ENCODE results near the gene RNF135.

DNA sequence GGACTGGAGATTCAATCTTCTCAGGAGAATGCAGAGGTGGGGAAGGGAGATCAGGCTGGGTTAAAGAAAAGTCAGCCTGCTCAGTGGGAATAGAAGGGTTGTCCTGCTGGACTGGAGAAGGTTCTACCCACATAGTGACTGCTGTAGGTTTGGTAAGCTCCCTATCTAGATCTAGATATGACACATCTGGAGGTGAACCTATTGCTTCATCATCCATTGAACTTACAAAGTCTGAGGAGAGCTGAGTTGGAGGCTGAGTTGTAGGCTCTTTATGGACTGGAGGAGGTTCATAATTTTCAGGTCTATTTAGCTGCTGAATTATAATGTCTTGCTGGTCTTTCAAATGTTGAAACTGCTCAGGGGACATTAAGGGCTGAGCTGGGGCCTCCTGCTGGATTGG, 77.9 kb downstream of the RNF135 start:
- TF ChIP-seq, protein P1, sequence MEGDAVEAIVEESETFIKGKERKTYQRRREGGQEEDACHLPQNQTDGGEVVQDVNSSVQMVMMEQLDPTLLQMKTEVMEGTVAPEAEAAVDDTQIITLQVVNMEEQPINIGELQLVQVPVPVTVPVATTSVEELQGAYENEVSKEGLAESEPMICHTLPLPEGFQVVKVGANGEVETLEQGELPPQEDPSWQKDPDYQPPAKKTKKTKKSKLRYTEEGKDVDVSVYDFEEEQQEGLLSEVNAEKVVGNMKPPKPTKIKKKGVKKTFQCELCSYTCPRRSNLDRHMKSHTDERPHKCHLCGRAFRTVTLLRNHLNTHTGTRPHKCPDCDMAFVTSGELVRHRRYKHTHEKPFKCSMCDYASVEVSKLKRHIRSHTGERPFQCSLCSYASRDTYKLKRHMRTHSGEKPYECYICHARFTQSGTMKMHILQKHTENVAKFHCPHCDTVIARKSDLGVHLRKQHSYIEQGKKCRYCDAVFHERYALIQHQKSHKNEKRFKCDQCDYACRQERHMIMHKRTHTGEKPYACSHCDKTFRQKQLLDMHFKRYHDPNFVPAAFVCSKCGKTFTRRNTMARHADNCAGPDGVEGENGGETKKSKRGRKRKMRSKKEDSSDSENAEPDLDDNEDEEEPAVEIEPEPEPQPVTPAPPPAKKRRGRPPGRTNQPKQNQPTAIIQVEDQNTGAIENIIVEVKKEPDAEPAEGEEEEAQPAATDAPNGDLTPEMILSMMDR (IDR thresholded peaks at IDR 0.05) = no peak
- TF ChIP-seq POLR2A (IDR thresholded peaks at IDR 0.05) = no peak

Measured in Peyer's patch (tissue), 4 donors.